HK-2 (cell line): ENCODE data around the gene ZNF319.

Source experiments
- DNase-seq: peaks from one replicate; pipeline ENCODE4 v3.0.0-alpha.2; 2018; ENCODE audit not compliant: unreplicated experiment

The ZNF319 gene

DNA sequence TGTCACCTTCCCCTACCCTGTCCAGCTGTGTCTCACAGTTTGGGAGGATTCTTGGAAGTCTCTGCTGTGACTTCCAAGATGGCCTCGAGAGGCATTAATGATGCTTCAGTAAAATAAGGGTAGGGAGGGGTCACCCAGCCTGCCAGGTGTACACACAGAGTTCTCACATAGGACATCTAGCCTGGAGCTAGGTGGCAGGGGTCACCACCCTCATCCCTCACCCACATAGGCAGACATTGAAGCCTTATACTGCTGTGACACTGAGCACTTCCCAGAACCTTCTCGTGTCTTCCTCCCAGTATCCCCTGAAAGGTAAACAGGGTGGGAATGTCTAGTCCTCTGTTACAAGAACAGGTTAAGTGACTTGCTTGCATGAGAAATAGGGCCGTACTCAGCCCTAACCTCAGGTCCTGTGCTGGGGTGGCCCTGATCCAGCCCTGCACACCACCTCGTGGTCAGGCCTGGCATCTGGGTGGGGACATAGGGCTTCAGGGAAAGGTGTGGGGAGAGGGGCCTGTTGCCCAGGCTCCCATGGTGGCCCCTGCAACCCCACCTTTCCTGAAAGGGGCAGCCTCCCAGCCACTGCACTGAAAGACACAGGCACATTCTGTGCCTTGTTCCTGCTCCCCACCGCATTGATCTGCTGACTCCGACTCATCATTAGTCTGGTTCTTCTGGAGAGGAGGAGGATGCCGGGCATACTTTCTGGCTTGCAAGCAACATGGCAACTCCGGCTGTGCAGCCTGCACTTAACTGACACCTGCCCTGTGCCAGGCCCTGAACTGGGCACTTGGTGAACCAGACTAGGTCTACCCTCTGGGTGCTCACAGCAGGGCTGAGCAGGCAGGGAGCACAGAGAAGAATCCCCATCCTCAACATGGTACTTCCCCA lies 21.4 kb upstream of the ZNF319 start:
- peak; percentile 65 for DNase-seq

DNA sequence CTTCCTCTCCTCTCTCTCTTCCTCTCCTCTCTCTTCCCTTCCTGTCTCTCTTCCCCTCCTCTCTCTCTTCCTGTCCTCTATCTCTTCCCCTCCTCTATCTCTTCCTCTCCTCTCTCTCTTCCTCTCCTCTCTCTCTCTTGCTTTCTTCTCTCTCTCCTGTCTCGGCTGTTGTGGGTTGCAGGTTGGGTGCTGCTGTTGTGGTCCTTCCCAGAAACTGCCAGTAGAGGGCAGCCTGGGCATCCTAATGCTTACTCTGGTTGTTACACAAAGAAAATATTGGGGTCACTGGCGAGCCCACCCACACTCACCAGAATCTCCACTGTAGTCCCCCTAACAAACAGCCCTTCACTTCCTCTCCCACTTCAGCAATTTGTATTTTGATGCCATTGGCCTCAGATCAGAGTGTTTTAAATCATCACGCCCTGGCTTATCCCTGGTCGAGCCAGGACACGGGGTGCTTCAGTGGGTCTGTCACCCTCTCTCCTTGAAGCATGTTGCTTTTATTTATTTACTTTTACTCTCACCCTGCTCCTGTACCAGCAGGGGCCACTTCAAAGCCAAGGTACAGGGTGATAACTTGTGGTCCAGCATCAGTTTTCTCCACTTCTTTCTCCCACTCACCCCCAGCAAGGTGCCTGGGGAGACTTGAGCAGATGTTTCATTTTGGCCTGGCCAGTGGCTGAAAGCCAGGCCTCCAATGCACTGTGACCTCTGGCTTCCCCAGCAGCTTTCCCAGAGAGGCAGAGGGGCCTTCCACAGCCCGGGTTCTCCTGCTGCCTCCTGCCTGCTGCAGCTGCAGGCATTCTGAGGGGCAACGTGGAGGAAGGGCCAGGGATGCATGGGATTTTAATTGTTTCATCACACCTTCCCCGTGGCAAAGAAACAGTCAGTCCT lies 20.4 kb upstream of the ZNF319 start:
- DNase-seq: peak; percentile 64

DNA sequence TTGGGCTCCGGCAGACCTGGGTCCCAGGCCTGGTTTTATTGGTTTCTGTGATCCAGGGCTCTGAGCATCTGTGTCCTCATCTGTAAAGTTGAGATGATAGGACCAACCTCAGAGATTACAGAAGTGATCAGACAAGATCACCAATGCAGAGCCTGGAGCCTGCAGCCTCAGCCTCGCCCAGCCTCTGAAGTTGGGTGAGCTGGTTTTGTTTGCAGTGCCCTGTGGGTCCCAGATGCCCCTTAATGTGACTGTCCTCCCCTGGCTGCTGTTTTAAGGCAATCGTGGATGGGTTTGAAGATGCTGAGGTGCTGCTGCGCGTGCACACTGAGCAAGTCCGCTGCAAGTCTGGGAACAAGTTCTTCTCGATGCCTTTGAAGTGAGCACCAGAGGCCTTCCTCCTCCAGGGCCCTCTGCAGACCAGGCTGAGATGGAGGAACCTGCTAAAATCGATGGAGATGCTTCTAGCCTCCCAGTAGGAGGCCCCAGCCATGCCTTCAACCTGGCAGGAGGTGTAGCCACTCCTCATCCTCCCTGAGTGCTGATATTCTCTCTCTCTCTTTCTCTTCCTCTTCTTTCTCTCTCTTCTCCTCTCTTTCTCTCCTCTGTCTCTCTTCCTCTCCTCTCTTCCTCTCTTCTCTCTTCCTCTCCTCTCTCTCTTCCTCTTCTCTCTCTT lies 19.5 kb upstream of the ZNF319 start:
- DNase-seq: no peak

DNA sequence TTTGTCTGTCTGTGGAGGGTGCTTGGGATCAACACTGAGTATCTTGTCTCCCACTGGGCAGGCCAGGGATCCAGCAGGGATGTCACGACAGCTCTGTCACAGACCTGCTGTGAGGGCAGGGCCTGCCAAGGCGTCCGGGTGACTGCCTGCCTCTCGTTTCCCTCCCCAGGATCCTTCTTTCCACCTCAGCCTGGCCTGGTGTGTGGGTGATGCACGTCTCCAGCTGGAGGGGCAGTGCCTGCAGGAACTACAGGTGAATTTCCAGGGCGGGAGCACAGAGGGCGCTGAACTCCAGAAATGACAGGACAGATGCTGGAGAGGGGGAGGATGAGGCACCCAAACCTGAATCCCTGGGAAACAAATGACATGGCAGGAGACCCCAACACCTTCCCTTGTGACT lies 18.3 kb upstream of the ZNF319 start:
- DNase-seq: no peak

DNA sequence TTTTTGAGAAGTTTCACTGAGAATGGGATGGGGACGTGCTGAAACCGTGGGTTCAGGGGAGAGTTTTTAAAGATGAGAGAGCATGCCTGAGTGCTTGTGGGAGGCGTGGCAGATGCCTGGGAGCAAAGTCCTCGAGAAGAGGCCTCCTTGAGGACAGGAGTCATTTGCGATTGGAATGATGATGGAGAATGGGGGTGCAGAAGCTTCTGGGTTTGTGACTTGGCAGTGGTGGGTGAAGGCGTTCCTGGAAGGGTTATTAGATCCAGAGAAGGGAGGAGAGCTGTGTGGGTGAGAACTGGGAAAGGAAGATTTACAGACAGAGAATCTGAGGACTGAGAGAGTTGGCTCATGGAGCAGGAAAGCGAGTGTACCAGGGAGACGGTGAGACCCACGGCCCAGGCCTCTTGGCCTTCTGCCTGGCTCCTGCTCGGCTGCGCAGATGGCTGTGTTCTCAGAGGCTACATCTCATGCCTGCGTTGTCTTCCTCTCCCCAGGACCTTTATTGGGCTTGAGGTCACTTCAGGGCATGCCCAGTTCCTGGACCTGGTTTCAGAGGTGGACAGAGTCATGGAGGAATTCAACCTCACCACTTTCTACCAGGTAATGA lies 16.5 kb upstream of the ZNF319 start:
- DNase-seq: no peak

DNA sequence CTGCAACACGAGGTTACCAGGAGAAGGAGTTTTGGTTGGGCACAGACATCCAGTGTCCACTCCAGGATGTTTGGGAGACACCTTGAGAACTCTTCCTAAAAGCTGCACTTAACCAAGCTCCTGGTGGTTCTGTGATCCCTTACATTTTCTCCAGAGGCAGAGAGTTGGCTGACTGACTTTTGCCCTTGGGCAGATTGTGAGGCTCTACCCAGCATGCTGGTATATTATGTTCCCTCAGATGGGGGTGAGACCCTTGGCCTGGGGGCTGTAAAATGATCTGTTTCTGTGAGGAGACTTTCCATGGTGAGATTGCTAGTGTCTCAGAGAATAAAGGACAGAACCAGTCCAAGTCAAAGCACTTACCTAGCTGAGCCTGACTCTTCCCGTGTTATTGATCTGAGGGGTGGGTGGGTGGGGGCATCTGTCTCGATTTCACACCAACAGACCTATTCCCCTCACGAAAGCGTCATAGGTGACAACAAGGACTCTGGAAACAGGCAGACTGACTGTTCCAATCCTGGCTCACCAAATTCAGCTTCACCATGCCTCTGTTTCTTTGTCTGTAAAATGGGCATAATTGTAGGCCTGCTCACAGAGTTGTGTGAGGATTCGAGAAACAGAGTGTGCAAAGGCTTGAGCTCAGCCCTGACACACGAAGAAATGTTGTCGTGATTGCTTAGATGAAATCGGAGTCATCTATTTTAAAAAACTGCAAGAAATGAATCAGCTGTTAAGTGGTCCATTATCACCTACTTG lies 12.9 kb upstream of the ZNF319 start:
- DNase-seq: no peak

DNA sequence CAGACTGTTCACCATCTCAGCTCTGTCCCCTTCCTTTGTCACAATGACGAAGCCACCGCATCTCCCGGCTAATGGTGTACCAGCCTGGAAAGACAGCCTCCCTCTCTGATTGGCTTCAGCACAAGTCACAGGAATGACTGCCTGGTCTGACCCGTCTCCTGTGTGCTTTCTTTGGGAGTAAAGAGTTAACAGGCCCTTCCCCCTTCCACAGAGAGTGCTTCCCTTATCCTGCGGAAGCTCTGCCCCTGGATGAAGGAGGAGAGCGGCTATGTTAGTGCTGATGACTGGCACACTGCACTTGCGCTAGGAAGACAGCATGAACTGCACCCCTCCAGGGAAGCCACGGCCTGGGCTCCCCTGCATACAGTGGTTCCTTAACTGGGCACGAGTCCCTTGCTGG lies 12.0 kb upstream of the ZNF319 start:
- no peak for DNase-seq

DNA sequence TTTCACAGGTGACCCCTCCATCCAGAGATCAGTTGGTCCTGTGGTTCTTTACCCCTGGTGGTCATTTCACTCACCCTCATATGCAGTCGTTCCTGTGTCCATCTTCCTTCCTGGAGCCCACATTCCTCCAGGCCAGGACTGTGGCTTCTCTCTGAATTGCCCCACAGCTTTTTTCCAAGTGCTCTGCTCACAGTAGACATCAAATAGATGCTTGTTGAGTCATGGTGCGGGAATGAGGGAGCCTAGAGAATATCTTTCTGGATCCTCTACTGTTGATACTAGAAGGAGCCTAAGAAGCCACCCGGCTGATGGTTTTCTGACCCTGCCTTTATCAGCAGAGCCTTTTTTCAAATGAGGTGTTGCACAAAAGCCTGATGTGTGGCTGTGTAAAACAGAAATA lies 11.2 kb upstream of the ZNF319 start:
- no peak for DNase-seq

DNA sequence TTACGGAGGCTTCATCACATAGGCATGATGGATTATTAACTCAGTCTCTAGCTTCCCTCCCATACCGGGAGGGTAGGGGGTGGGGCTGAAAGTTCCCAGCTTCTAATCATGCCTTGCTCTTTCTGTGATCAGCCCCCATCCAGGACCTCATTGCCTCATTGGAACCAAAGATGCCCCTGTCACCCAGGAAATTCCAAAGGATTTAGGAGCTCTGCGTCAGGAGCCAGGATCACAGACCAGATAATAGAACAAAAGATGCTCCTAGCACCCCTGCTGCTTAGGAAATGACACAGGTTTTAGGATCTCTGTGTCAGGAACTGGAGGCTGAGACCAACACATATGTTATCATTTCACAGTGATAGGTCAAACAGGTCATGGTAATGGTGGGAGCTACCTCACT lies 10.4 kb upstream of the ZNF319 start:
- no peak for DNase-seq

DNA sequence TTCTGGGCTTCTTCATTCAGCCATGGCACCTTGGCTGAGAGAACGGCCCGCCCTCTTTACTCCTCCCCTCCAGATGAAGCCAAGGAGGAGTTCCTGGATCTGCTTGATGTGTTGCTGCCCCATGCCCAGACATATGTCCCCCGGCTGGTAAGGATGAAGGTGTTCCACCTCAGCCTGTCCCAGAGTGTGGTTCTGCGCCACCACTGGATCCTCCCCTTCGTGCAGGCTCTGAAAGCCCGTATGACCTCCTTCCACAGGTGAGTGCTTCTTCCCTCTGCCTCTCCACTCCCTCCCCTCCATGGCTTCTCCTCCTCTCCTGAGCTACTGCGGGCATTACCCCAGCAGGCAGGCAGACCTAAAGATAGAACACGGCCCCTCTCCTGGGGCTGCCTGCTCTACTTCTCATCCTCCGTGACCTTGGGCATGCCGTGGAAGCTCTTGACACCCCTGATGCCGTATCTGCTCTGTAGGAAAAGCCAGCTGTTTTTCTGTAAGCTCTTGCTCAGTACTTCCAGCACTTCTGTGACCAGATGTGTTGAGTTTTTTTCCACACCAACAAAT lies 9.5 kb upstream of the ZNF319 start:
- DNase-seq: no peak

DNA sequence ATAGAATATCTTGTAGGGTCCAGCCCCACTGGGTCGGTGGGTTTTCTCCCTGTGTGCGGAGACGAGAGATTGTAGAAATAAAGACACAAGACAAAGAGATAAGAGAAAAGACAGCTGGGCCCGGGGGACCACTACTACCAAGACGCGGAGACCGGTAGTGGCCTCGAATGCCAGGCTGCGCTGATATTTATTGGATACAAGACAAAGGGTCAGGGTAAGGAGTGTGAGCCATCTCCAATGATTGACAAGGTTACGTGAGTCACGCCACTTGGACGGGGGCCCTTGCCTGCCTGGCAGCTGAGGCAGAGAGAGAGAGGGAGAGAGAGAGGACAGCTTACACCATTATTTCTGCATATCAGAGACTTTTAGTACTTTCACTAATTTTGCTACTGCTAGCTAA lies 4.3 kb upstream of the ZNF319 start:
- peak; percentile 76 for DNase-seq

DNA sequence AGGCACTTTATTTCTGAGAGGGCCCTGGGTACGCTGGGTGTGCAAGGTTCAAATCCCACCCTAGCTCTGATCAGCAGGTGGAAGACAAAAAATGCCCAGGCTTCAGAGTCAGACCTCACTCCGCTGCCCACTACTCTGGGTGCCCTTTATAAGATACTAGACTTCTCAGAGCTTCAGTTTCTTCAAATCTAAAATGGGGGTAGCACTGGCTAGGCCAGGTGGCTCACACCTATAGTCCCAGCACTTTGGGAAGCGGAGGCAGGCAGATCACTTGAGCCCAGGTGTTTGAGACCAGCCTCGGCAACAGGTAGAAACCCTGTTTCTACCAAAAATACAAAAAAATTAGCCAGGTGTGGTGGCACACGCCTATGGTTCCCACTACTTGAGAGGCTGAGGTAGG lies 2.5 kb upstream of the ZNF319 start:
- DNase-seq: no peak

DNA sequence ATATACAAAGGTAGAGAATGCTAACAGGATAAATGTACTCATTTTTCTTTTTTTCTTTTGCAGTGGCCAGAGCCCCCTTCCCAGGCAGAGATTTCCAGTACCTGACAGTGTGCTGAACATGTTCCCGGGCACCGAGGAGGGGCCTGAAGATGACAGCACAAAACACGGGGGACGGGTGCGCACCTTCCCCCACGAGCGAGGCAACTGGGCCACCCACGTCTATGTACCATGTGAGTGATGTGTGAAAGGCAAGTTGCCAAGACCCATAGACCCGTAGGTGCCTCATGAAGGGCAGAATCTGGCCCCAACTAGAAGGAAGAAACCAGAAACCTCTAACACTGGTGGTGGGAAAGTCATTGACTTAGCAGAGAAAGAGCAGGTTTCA lies 1.9 kb upstream of the ZNF319 start:
- no peak for DNase-seq

DNA sequence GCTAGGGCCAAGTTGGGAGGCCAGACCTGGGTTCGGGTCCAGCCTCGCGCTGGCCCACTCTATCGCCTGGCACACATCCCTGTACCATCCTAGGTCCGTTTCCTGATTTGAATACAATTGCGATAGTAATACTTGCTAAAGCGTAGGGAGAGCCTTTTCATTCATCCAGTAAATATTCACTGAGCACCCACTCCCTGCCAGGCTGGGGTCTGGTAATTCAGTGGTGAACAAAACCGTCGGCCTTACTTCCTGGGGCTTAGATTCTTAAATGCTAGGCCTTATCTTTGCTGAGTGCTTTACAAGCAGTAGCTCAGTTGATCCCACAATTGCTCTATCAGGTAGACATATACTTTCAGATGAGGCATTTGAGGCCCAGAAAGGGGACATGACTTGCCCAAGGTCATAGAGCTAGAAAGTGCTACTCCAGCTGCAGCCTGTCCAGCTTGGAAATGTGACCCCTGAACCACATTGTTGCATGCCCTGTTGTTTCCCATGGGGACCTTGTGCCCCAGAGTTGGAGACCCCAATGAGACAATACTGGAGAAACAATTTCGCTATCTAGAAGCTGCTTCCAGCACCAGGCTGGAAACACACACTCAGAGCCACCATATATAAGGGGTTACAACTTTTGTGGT lies 1.4 kb upstream of the ZNF319 start:
- DNase-seq: no peak

DNA sequence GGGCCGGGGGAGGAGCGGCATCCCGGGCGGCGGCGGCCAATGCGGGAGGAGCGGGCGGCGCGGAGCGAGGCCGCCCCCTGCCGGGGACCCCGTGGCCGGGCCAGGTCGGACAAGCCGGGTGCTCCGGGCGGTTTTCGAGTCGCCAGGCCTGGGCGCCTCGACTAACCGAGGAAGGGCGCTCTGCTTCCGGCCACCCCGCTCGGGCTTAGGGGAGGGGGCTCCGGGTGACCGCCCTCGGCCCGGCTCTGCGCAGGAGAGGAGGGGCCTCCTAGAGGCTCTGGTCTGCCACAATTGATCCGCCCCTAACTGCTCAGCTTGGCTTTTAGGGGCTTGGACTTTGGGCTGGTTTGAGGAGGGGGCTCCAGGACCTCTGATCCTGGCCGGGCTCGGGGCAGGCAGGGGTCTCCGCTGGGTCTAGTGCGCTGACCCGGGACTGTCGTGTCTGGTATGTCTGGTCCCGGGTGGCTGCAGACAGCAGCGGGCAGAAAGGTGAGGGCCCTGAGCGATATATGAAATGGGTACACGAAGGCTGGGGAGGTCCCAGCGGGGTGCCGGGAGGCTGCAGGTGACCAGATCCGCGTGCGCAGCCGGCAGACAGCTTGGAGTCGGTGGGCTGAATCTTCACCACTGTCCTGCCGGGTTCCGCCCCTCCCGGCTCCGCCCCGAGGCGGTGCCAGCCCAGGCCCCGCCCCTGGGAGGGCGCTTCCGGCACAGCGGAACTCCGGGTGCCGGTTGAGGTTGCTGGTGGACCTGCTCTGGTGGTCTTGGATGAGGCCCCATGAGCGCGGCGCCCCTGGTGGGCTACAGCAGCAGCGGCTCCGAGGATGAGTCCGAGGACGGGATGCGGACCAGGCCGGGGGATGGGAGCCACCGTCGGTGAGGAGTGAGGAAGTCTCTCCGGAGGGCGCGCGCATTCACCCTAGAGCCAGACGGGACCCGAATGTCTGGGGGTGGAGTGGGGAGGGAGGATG lies 519 bp upstream of the ZNF319 start, which contains the start of gene USB1:
TSS of gene USB1 (plus strand) at position 702 of the 971 bp plus-strand sequence. CDS start at position 779, 77 bp downstream.
- DNase-seq: peak; percentile 92

DNA sequence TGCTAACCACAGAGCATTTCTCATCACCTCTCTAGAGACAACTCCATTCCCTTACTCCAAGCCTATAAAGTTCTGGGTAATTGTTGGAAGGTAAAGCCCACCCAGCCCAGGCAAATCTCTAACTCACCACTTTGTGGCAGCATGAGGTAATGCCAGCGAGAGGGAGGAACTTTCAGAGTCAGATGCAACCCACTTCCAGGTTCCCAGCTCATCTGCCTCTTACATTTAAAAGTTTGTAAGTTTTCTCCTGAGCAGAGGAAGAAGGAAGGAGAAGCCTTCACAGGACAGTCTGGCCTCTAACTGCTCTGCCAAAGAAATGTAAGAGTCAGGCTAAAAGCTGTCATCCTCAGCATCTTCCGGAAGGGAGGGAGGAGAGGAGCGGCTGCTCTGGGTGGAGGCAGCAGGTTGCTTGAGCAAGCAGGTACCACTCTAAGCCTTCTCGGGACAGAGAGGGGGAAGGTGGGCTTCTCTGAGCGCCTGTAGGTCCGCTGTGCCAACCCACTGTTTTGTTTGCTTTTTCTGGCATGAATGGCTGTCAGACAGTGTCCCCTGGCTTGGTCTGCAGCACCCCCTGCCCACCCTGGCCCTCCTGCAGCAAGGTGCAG lies 1.0 kb downstream of the ZNF319 start:
- no peak for DNase-seq

DNA sequence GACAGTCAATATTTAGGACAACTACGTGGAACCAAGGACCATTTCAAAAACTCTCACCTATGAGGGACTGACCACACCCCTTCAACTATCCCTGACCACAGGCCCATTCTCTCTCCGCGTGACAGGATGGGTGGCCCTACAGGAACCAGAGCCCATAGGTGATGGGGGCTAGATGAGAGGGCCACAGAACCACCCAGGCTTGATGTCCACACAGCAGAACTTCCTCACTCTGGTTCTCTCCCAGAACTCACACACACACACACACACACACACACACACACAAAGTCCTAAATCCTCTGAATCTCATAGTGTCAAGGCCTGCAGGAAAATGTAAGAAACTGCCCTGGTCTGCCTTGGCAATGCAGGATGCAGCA lies 1.5 kb downstream of the ZNF319 start:
- no peak for DNase-seq

DNA sequence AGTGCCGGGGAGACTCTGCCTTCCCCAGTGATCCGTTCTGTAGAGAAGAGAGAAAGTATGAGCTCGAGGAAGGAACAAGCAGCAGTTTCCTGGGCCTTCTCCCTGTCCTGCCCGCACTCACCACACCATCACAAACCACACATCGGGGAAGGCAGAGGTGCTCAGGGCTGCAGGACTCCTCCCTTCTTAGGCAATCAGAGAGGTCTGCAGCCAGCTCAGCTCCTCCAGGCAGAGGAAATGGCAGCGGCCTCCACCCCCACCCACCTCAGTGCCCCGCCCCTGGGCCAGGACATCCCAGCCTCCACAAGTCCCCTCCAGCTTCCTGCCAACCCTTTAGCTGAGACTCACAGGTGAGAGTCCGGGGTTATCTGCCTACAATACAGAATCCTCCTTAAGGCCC lies 2.0 kb downstream of the ZNF319 start:
- DNase-seq: peak; percentile 85
